SK-N-SH (cell line): Measurements from ENCODE around the gene PSMD7.

Source experiments
- EP300 ChIP-seq, 2 experiments: IDR thresholded peaks; 2 replicates each; pipeline versions ENCODE4 v1.4.0 to v1.6.1; 2012; ENCODE audit warnings: borderline replicate concordance in 1 of 2, low read depth in 1 of 2, low read length in 1 of 2
- FOSL2 ChIP-seq: IDR thresholded peaks from 2 replicates; pipeline ENCODE4 v1.4.0; 2012; ENCODE audit warnings: low read depth, mild to moderate bottlenecking, moderate library complexity, borderline replicate concordance
- FOXJ3 ChIP-seq: sonication (generic); formaldehyde crosslinking; IDR thresholded peaks from 2 replicates; pipeline ENCODE4 v1.5.1; 2020; ENCODE audit warnings: mild to moderate bottlenecking, missing genetic modification reagents
- SIN3A ChIP-seq: IDR thresholded peaks from 2 replicates; pipeline ENCODE4 v1.6.1; 2012; ENCODE audit warnings: low read depth, mild to moderate bottlenecking, low read length, moderate library complexity, borderline replicate concordance
- YY1 ChIP-seq: IDR thresholded peaks from 2 replicates; pipeline ENCODE4 v1.4.0; 2012; ENCODE audit warnings: low read depth, mild to moderate bottlenecking
- TF ChIP-seq, protein P1 (sequence below): fragments of 200-600 bp; sonication (generic); IDR thresholded peaks from 2 replicates; pipeline ENCODE4 v1.6.1; 2017; ENCODE audit warnings: antibody characterized with exemption, mild to moderate bottlenecking, moderate library complexity

DNA sequence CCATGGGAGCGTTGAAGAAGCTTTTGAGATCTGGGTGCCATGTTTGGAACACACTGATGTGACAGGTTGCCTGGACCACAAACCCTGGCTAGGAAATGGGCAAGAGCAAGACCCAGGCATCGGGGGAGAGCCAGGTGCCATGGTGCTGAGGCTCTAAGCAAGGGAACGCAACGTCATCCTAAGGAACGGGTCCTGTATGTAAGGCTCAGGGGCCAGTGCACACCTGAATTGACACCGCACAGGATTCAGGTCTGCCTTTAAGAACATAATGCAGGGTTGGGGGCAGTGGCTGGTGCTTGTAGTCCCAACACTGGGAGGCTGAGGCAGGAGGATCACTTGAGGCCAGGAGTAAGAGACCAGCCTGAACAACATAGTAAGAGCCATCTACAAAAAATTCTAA, 10.8 kb downstream of the PSMD7 start:
- TF ChIP-seq EP300 (IDR thresholded peaks at IDR 0.05; ENCODE audit: borderline replicate concordance in 1 of 2, low read depth in 1 of 2, low read length in 1 of 2) (no peak), SIN3A (no peak), YY1 (no peak), FOXJ3 (no peak), FOSL2 (no peak)
- TF ChIP-seq, protein P1, sequence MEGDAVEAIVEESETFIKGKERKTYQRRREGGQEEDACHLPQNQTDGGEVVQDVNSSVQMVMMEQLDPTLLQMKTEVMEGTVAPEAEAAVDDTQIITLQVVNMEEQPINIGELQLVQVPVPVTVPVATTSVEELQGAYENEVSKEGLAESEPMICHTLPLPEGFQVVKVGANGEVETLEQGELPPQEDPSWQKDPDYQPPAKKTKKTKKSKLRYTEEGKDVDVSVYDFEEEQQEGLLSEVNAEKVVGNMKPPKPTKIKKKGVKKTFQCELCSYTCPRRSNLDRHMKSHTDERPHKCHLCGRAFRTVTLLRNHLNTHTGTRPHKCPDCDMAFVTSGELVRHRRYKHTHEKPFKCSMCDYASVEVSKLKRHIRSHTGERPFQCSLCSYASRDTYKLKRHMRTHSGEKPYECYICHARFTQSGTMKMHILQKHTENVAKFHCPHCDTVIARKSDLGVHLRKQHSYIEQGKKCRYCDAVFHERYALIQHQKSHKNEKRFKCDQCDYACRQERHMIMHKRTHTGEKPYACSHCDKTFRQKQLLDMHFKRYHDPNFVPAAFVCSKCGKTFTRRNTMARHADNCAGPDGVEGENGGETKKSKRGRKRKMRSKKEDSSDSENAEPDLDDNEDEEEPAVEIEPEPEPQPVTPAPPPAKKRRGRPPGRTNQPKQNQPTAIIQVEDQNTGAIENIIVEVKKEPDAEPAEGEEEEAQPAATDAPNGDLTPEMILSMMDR, result no peak
